HepG2 (cell line): Measurements from ENCODE around the gene PARD3. TPM values are rescaled to one million over a fixed set of nuclear protein-coding genes. Genes with fewer than 3 reads are reported as not detected.

Source experiments
- CEBPG ChIP-seq: IDR thresholded peaks from 2 replicates; pipeline ENCODE4 v1.6.1; 2016
- E2F5 ChIP-seq: sonication (generic); formaldehyde crosslinking; conservative IDR thresholded peaks from 2 replicates; pipeline ENCODE4 v1.4.0; 2020; ENCODE audit warnings: missing genetic modification reagents
- EP300 ChIP-seq, 3 experiments: sonication (generic) in 1 of 3; formaldehyde crosslinking in 1 of 3; IDR thresholded peaks; 2 replicates each; pipeline versions ENCODE4 v1.5.1 to v1.6.1; 2011 to 2020; ENCODE audit warnings: low read depth in 2 of 3, low read length in 2 of 3, borderline replicate concordance in 1 of 3, improper control_type of control experiment in 1 of 3, mild to moderate bottlenecking in 1 of 3, missing genetic modification reagents in 1 of 3, moderate library complexity in 1 of 3
- GATAD2A ChIP-seq: IDR thresholded peaks from 2 replicates; pipeline ENCODE4 v1.6.1; 2016
- HHEX ChIP-seq: IDR thresholded peaks from 2 replicates; pipeline ENCODE4 v1.6.1; 2016; ENCODE audit warnings: control low read depth
- HNF4A ChIP-seq: sonication (generic); formaldehyde crosslinking; IDR thresholded peaks from 2 replicates; pipeline ENCODE4 v1.4.0; 2020; ENCODE audit warnings: missing genetic modification reagents
- HNF4G ChIP-seq, 2 experiments: sonication (generic) in 1 of 2; formaldehyde crosslinking in 1 of 2; IDR thresholded peaks; 2 replicates each; pipeline versions ENCODE4 v1.4.0 to v1.6.1; 2011 to 2020; ENCODE audit warnings: borderline replicate concordance in 2 of 2, low read depth in 2 of 2, mild to moderate bottlenecking in 2 of 2, low read length in 1 of 2, missing genetic modification reagents in 1 of 2, moderate library complexity in 1 of 2
- HOMEZ ChIP-seq: IDR thresholded peaks from 2 replicates; pipeline ENCODE4 v1.6.1; 2016; ENCODE audit warnings: low read depth
- NCOR1 ChIP-seq: fragments of 200-600 bp; sonication (generic); IDR thresholded peaks from 2 replicates; pipeline ENCODE4 v1.7.0; 2017; ENCODE audit warnings: antibody characterized with exemption, low read length, borderline replicate concordance
- NR2F1 ChIP-seq, 2 experiments: fragments of 450-650 bp in 1 of 2; formaldehyde crosslinking in 1 of 2; IDR thresholded peaks; 2 replicates each; pipeline versions ENCODE4 v1.5.0 to v1.6.1; 2016 to 2020; ENCODE audit warnings: mild to moderate bottlenecking in 1 of 2, missing compliant biosample characterization in 1 of 2, missing genetic modification reagents in 1 of 2, moderate library complexity in 1 of 2
- NR2F2 ChIP-seq: IDR thresholded peaks from 2 replicates; pipeline ENCODE4 v1.6.1; 2012; ENCODE audit warnings: low read depth, inconsistent platforms, borderline replicate concordance
- NR2F6 ChIP-seq, 2 experiments: IDR thresholded peaks; 2 replicates each; pipeline ENCODE4 v1.6.1; 2016; ENCODE audit warnings: antibody characterized with exemption in 1 of 2, mild to moderate bottlenecking in 1 of 2
- PAXIP1 ChIP-seq: sonication (generic); formaldehyde crosslinking; conservative IDR thresholded peaks from 2 replicates; pipeline ENCODE4 v1.4.0; 2020; ENCODE audit warnings: mild to moderate bottlenecking, missing genetic modification reagents, moderate library complexity
- RBM22 ChIP-seq: fragments of 200-400 bp; formaldehyde crosslinking; optimal IDR thresholded peaks from 2 replicates; pipeline ENCODE3; 2017; ENCODE audit warnings: mild to moderate bottlenecking, low read length, moderate library complexity
- RCOR2 ChIP-seq: IDR thresholded peaks from 2 replicates; pipeline ENCODE4 v1.6.1; 2016; ENCODE audit warnings: missing biosample characterization, missing genetic modification reagents
- SOX13 ChIP-seq, 3 experiments: fragments of 450-650 bp in 1 of 3; sonication (generic) in 1 of 3; formaldehyde crosslinking in 1 of 3; IDR thresholded peaks in 2 of 3; conservative IDR thresholded peaks in 1 of 3; 2 replicates each; pipeline versions ENCODE4 v1.5.0 to v1.6.1; 2016 to 2020; ENCODE audit warnings: antibody characterized with exemption in 1 of 3, mild to moderate bottlenecking in 1 of 3, missing compliant biosample characterization in 1 of 3, missing genetic modification reagents in 1 of 3, moderate library complexity in 1 of 3
- SOX6 ChIP-seq, 2 experiments: fragments of 450-650 bp in 1 of 2; sonication (generic) in 1 of 2; formaldehyde crosslinking in 1 of 2; IDR thresholded peaks; 2 replicates each; pipeline versions ENCODE4 v1.4.0 to v1.6.1; 2017 to 2020; ENCODE audit warnings: antibody characterized with exemption in 1 of 2, mild to moderate bottlenecking in 1 of 2, missing genetic modification reagents in 1 of 2
- U2AF2 ChIP-seq: fragments of 200-400 bp; formaldehyde crosslinking; IDR thresholded peaks from 2 replicates; pipeline ENCODE4 v1.6.1; 2017; ENCODE audit warnings: low read depth, mild to moderate bottlenecking, low read length
- ZFP1 ChIP-seq: IDR thresholded peaks from 2 replicates; pipeline ENCODE4 v1.6.1; 2016
- ZNF224 ChIP-seq: sonication (generic); formaldehyde crosslinking; IDR thresholded peaks from 2 replicates; pipeline ENCODE4 v1.5.0; 2020; ENCODE audit warnings: mild to moderate bottlenecking, missing genetic modification reagents
- ZNF317 ChIP-seq: sonication (generic); formaldehyde crosslinking; IDR thresholded peaks from 2 replicates; pipeline ENCODE4 v1.5.0; 2020; ENCODE audit warnings: mild to moderate bottlenecking, missing genetic modification reagents
- ZNF580 ChIP-seq: IDR thresholded peaks from 2 replicates; pipeline ENCODE4 v1.6.1; 2016; ENCODE audit warnings: low read depth, borderline replicate concordance
- ZNF616 ChIP-seq: sonication (generic); formaldehyde crosslinking; IDR thresholded peaks from 2 replicates; pipeline ENCODE4 v1.5.0; 2020; ENCODE audit warnings: low read depth, mild to moderate bottlenecking, missing genetic modification reagents
- polyA plus RNA-seq, 8 experiments: library from polyadenylated mRNA; depleted of rRNA in 3 of 8; stranded (reverse) in 7 of 8; unstranded in 1 of 8; fragments of >200 nt; fragmentation: Illumina TruSeq in 4 of 8; extraction: Trizol in 4 of 8; gene quantifications; 2 replicates each; pipeline versions ENCODE4 v1.2.1 to v1.2.3, GENCODE V29; 2011 to 2016; ENCODE audit warnings: low read depth in 4 of 8, missing spikeins in 1 of 8, mixed read lengths in 1 of 8; ENCODE audit not compliant: insufficient read depth in 1 of 8
- total RNA-seq, 5 experiments: library from RNA; depleted of rRNA; stranded (reverse); fragments of >200 nt; fragmentation: Illumina TruSeq; extraction: Trizol; gene quantifications; 2 replicates each; pipeline ENCODE4 v1.2.3, GENCODE V29; 2016; ENCODE audit warnings: low read depth in 1 of 5

Gene PARD3
- total and polyA plus RNA-seq, 2 of the 13 experiments (the other 11 are each of a cell fraction or from before 2014, with no cell fraction given): 40.9 to 60.0 TPM

GRCh38 chr10:34654211-34654610, 160.9 kb downstream of the PARD3 start (continued):
- no peak for TF ChIP-seq ZNF616 (CRISPR knock-in tag)
- peak; percentile 85 for TF ChIP-seq HNF4A (CRISPR knock-in tag)
- TF ChIP-seq SOX6 (IDR thresholded peaks at IDR 0.05): no peak
- peak; percentile 69; the same call in 1 of the 2 replicates for TF ChIP-seq SOX6 (CRISPR knock-in tag; IDR thresholded peaks at IDR 0.05)
- TF ChIP-seq ZNF224 (CRISPR knock-in tag): no peak
- peak; percentile 73 for TF ChIP-seq PAXIP1
- no peak for TF ChIP-seq HHEX (CRISPR knock-in tag)
- TF ChIP-seq ZFP1 (CRISPR knock-in tag): 0 out of 2 replicates have a peak, but pooled peaks have one; percentile 57
- TF ChIP-seq ZNF580: no peak
- 0 out of 2 replicates have a peak, but pooled peaks have one; percentile 15 for TF ChIP-seq RCOR2 (CRISPR knock-in tag)
- no peak for TF ChIP-seq U2AF2
- peak; percentile 56 for TF ChIP-seq RBM22
- TF ChIP-seq HOMEZ (CRISPR knock-in tag): peak; percentile 48; the same call in 1 of the 2 replicates
- TF ChIP-seq NCOR1: 0 out of 2 replicates have a peak, but pooled peaks have one; percentile 19
- peak; percentile 69 for TF ChIP-seq NR2F6 (IDR thresholded peaks at IDR 0.05)
- TF ChIP-seq NR2F6 (CRISPR knock-in tag; IDR thresholded peaks at IDR 0.05): peak; percentile 69
- 0 out of 4 replicates have a peak, but pooled peaks of 1 of the 2 experiments have one; percentile 4 for TF ChIP-seq EP300 (IDR thresholded peaks at IDR 0.05; ENCODE audit: low read depth in 2 of 2, low read length in 2 of 2)
- no peak for TF ChIP-seq EP300 (CRISPR knock-in tag; IDR thresholded peaks at IDR 0.05; ENCODE audit: borderline replicate concordance)
- TF ChIP-seq NR2F2: 0 out of 2 replicates have a peak, but pooled peaks have one; percentile 27
- TF ChIP-seq GATAD2A (CRISPR knock-in tag): peak; percentile 52; the same call in 1 of the 2 replicates
- TF ChIP-seq ZNF317 (CRISPR knock-in tag): no peak
- TF ChIP-seq HNF4G (IDR thresholded peaks at IDR 0.05; ENCODE audit: borderline replicate concordance, low read depth, low read length): peak; percentile 53; the same call in 1 of the 2 replicates
- no peak for TF ChIP-seq HNF4G (CRISPR knock-in tag; IDR thresholded peaks at IDR 0.05; ENCODE audit: borderline replicate concordance, low read depth)
- peak; percentile 41; the same call in 1 of the 2 replicates for TF ChIP-seq CEBPG (CRISPR knock-in tag)
- no peak for TF ChIP-seq SOX13 (IDR thresholded peaks at IDR 0.05)
- peak in 1 of 2 experiments; percentile 80; a peak in 2 of 4 replicates for TF ChIP-seq SOX13 (CRISPR knock-in tag; conservative IDR thresholded peaks at IDR 0.05 in 1 of 2, IDR thresholded peaks at IDR 0.05 in 1 of 2)
- peak; percentile 25 to 29; a peak in 1 of 4 replicates for TF ChIP-seq NR2F1 (CRISPR knock-in tag; IDR thresholded peaks at IDR 0.05)
- TF ChIP-seq E2F5 (CRISPR knock-in tag): no peak
